Activated CD4-positive, alpha-beta T cell treated with anti-CD3 and anti-CD28 coated beads for 1 hour (primary cell): ENCODE data around the gene PTHLH.

ENCODE experiments used
- DNase-seq: peaks from one replicate; pipeline ENCODE4 v3.0.0-alpha.2; 2020

Gene PTHLH

DNA sequence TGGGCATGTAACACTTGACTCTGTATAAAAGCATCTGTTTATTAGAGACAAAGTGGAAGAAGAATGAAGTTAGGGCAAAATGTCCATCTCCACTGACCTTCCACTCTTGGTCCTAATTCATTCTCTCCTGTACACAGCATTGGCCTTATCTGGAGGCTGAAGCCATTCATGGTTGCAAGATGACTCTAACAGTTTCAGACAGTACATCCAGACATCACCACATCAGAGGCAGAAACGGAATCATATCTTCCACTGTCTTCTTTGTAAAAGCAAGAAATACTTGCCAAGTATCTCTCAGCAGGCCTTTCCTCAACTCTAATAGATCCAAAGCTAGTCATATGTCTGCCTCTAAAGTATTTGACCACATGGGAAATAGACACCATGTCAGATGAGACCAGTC, 41.1 kb downstream of the PTHLH start:
- no peak for DNase-seq

DNA sequence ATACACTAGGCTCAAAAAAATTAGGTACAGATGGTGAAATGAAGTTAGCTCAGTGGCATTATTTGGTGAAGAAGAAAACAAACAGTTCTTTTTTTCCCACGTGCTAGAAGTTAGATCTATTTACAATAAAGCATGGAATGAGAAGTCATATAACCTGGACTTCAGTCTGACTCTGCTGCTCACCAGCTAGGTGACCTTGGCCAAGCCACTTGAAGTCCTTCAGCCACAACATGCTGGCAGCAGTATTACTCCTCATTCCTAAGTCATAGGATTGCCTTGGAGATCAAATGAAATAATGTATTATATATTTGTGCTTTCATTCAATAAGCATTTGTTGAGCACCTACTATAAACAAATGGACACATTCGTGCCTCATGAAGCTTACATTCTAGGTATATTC, 45.2 kb downstream of the PTHLH start:
- no peak for DNase-seq

DNA sequence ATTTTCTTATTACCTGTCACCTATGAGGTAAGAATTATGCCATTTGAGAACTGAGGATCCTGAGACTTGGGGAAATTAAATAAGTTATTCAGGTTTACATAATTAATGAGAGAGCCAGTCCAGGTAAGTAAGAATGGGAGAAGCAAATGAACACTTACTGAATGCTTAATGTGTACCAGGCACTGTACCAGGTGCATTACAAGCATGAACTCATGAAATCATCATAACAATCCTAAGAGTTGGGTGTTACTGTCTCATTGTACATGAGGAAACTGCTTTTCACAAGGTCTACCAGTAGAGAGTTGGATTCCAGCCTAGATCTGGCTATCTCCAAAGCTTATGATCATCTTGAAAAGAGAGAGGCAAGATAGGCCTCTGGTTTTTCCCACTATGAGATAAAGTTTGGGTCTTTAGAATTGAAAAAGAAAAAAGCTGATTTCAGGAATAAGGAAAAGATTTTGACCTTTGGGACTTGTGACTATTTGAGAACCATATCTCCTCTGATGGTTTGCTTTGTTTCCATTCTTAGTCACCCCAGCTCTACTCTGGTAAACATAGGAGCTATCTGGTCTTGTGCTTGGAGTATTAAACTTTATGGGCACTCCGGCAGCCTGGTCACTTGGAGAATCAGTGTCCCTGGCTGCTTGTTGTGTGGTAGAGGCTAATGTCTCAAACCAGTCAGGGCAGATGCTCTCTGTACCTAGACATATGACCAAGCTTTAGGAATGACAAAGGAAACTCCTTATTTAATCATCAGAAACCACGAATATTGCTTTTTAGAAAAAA, 48.0 kb downstream of the PTHLH start:
- no peak for DNase-seq

DNA sequence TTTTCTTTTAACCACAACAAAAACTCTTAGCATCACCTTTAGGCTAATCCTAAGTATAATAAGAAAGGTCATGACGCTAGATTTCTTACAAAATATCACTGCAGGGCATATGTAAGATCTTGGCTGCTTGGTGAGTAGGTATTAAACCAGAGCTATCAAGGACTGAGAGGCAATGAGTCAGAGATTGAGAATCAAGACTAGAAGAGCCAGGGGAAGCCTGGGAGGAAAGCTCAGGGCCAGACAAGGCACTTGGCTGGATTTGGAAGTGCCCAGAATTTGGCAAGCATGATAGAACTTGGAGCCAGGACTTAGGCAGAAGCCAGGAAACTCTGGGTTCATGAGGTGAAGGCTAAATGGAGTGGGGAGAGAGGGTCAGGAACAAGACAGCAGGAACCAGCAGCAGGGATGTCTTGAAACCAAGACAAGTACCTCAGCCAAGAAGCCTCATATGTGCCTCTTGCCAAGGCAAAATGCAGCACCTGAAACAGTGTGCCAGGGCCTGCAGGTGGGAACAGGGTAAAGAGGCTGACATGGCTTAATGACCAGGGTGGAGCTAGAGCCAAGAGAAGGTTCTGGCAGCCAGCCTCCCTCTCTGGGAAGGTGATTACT, 49.9 kb downstream of the PTHLH start:
- DNase-seq = no peak

DNA sequence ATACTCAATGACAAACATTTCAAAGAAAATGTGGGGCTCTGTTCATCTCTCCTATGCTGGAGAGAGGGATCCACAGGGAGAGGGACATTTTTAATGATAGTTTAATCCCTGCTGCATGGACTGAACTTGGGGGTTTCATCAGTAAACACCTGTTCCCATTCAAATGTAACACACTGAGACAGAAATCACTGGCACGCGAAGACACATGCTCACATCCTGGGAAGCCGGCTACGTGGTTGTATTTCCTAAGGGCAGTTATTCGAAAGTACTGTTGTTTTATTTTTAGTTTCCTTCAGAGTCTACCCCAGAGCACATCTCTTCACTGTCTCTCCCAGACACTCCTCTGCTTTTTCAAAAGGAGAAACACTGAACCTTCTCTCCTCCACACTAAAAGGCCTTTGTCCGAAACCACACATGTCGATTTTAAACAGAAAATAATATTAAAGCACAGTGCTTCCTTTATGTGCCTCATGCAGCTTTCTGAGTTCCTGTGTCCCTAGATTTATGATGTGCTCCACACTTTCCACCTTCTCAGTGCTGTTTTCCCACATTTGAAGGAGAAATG, 52.8 kb downstream of the PTHLH start:
- DNase-seq = no peak

DNA sequence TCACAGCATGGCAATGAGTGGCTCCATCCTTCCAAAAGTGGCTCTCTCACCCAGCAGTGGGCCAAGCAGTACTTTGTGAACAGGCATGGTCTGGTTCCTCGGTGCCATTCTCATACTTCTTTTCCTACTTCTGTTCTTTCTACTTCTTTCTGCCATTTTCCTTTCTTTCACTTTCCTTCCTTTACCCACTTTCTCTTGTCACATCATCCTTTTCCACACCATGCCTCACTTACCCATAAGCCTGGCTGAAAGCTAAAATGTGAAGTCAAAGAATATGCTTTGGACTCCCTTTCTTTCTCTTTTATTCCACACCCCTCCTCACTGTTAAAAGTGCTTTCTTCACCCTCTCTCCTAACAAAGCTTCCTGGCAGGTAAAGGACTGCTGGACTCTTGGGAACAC, 57.0 kb downstream of the PTHLH start:
- DNase-seq = no peak

DNA sequence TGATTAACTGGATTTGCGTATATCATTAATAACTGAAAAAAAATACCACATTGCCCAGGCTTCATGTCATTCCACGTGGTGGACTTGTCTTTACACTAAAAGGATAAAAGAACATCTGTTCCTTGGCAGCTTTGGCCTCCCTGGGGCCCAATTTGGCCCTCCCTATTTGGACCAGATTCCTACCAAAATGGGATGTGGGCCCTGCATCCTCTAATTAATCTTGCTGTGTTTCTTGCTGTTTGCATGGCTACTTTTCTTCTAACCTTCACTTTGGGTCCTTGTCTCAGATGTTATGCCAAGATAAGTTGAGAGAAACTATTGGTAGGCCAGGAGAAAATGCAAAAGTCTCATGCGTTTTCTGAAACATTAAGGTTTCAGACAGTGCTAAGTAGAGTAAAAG, 57.5 kb downstream of the PTHLH start:
- no peak for DNase-seq

DNA sequence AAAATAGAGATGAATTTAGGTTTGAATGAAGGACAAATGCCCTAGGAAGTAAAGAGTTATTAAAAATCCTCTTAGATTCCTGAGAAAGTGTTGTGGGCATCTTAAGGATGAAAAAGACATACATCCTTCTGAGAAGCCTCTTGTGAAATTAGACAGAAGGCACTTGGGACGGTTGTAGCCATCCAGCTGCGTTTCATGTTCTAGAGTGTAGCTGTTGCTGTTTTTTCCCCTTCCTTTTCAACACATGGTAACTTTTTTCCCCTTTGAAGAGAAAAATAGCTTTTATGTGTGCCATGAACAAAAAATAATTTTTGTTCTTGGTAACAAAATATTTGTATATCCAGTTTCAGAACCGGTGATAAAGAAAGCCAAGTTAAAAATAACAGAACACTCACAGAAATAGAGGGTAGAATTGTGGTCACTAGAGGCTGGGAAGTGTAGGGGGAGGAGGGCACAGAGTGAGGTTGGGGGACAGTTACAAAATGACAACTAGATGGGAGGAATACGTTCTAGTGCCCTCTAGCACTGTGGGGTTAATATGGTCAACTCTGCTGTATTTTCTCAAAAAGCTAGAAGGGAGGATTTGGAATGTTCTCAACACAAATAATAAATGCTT, 58.4 kb downstream of the PTHLH start:
- no peak for DNase-seq

DNA sequence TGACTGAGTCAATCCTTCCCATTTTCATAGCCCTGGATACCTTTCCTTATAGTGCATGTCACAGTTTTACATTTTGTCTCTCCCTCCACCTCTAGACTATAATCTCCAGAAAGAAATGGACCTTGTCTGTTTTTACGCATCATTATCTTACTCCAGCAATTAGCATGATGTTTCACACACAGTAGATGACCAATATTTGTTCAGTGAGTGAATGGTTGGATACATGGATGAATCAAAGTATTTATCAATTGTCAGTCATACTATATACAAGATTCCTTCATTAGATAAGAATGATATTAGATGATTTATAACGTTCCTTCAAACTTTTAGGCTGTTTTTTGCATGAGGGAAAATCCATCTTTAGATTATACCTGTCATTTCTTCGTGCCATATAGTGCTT, 61.1 kb downstream of the PTHLH start:
- no peak for DNase-seq
